Activated CD8-positive, alpha-beta memory T cell treated with anti-CD3 and anti-CD28 coated beads for 24 hours (primary cell): ENCODE data around the gene PPP1R9A.

ENCODE experiments used
- DNase-seq: peaks from one replicate; pipeline ENCODE4 v3.0.0-alpha.2; 2020

Gene PPP1R9A

DNA sequence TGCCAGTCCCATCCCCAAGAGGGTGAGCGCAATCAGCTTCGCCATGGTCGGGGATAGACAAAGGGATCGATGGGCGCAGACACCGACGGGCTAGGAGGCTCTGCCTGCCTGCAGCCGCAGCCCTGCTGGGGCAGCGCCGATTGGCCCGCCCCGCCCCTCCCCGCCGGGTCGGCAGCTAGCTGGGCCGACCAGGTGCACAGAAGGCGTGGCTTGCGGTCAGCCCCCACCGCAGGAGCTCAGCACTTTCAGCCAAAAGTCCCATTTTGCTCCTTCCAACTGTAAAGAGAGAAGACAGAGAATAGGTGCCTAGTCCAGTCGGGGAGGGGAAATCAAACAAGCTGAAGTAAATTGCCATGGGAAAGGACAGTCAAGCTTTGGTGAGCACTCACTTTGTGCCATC lies 417.0 kb downstream of the PPP1R9A start, which contains the start of gene PON1:
PON1 (minus strand) TSS at position 102 of the 400 bp plus-strand sequence; CDS start at position 45, 57 bp downstream.
- DNase-seq, result no peak

DNA sequence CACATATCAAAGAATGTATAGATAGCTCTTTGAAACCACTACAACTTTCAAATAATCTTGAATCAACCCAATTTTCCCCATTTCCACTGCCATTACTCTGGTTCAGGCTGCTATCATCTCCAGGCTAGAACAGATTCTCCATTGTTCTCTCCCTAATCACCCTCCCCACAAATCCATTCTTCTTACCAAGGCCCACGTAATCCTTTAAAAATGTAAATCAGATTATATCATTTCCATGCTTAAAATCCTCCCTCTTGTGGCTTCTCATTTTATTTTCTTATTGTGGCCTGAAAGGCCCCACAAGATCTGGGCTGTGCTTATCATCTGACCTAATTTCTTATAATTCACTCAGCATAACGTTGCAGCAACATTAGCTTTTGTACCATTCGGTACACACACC lies 420.0 kb downstream of the PPP1R9A start:
- no peak for DNase-seq

DNA sequence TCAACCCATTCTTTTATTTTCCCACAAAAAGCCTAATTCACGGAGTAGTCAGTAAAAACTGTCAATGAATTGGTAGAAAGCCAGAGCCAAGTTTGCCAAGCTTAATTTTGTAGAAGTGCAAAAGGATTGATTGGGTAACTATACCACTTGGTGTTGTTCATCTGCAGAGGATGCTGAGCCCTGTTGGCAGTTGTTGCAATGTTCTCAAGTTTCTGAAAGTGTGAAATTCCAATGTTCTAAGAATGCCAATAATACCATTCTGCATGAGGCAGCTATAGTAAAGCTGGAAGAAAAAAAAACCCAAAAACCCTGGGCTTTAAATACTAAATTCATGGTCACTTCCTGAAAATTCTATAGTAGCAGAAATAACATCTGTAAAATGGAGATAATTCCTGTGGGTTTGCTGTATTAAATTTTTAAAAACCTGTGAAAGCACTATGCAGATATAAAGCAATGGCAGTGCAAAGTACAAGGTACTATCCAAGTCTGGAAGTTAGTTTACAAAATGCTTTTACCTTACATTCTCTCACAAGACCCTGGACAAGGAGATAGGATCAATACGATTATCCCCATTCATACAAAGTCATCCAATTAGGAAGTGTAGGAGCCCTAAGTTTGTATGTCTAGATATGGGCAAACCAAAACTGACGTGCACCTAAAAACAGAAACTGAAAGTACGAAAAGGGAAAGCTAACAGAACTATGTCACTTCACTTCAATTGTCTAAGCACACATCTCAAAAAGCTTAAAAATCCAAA lies 423.0 kb downstream of the PPP1R9A start:
- no peak for DNase-seq

DNA sequence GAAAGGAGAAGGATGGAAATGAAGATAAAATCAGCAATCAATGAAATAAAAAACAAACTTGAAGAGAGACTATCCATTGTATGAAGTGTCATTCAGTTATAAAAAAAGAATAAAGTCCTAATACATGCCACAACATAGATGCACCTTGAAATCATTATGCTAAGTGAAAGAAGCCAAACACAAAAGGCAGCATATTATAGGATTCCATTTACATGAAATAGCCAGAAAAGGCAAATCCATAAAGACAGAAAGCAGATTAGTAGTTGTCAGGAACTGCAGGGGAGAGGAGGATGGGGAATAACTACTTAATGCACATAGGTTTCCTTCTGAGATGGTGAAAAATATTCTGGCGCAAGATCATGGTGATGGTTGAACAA lies 423.6 kb downstream of the PPP1R9A start:
- DNase-seq, result no peak

- DNase-seq, result no peak
Measured at GRCh38 chr7:95334447-95334846, 427.1 kb downstream of the PPP1R9A start.

GRCh38 chr7:95335093-95335492 lies 427.7 kb downstream of the PPP1R9A start:
- no peak for DNase-seq

DNA sequence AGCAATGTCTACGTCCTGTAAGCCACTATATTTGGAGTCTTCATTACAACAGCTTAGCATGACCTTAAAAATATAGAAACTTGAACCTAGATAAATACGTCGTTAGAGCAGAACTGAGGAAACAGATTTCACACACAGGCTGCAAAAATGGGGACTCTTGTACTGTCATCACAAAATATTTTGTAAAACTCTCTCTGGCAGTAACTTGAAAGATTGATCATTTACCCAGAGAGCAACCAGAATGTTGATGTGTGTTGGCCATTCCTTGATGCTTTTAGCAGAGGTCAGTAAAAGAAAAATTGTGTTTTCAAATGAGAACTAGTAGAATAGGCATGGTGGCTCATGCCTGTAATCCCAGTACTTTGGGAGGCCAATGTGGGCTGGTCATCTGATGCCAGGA lies 431.4 kb downstream of the PPP1R9A start:
- no peak for DNase-seq

DNA sequence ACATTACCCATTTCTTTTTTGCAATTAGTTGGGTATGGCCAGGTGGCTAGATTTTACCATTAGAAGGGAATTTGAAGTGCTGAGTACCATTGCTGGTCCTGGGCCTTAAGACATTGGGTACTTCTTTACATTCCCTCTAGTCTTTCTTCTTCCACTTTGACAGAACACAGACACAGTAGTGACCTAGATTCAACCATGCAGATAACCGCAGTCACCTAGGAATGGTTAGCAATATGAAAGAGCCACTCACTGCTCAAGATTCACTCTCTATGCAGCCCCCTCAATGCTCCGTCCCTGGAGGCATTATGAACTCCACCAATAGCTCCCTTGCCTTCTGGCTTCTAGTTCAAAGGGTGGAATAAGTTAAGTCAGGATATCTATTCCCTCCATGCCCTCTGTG lies 433.1 kb downstream of the PPP1R9A start:
- DNase-seq, result no peak

DNA sequence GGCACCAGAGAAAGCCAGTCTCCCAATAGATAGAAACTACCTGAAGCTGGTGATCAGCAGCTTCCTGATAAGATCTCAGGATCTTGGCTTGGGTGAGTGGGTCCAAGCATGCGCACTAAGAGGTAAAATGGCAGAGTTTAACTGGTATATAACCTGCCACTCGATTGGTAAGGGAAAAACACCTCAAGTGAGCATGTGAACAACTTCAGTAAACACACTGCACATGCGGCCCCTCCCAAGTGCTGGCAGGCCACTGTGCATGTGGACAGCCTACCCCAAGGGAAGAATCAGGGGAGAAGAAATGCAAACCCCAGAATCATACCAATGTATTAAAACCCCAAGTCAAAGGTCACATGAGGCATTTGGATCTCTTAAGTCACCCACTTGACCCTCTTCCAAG lies 434.6 kb downstream of the PPP1R9A start:
- no peak for DNase-seq

- no peak for DNase-seq
Measured at GRCh38 chr7:95342642-95343307, 435.4 kb downstream of the PPP1R9A start.
